Effector CD8-positive, alpha-beta T cell (primary cell): ENCODE results near the gene ADCY9.

ENCODE experiments used
- DNase-seq: peaks from one replicate; lab custom pipeline; 2025; lab: John Stamatoyannopoulos, UW

ADCY9 gene

DNA sequence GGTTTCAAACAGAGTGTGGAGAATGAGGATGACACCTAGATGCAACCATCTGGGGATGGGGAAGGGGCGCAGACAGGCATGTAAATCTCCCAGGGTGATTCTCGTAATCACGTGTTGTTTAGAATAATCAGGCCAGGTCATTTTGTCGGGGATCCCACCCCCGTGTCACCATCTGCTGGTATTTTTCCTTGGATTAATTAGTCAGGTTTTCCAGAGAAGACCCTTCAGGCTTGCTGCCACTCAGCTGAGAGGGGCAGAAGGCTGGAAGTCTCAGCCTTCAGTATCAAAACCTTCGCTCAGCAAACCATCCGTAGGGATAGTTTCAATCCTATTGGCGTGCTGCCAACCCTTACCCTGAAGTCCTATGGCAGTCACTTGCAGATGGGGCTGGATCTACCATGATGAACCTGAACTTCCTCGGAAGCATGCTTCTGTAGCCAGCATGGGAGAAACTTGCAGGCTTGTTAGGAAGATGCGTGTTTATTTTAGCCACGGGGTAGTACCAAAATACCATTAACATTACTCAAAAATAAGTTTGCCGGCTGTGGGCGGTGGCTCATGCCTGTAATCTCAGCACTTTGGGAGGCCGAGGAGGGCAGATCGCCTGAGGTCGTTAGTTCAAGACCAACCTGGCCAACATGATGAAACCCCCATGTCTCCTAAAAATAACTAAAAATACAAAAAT, 7.5 kb upstream of the ADCY9 start:
- no peak for DNase-seq

DNA sequence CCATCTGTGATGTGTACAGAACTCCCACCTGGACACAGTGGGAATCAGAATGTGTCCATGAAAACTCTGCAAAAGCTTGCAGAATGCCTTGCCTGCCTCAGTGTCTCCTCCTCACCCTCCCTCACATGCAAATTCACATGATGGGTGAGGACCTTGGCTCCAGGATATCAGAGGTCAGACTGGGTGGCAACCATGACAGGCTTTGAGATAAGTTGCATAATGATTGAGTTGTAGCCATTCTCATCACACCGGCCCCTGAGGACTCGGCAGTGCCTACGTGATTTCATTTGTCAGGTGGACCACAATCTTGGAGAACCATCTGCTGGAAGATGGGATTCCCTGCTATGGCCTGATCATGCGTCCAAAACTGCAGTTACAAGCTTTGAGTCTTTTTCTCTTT, 3.9 kb upstream of the ADCY9 start:
- no peak for DNase-seq

DNA sequence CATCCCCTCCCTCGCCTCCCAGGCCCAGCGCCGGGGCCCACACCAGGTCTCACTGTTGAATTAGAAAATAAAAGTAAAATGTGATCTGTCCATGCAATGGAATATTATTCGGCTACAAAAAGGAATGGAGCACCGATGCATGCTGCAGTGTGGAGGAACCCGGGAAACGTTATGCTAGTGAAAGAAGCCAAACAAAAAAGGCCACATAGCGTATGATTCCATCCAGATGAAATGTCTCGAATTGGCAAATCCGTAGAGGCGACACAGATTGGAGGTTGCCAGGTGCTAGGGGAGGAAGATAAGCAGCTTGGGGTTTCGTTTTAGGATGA, 972 bp upstream of the ADCY9 start:
- DNase-seq = no peak

DNA sequence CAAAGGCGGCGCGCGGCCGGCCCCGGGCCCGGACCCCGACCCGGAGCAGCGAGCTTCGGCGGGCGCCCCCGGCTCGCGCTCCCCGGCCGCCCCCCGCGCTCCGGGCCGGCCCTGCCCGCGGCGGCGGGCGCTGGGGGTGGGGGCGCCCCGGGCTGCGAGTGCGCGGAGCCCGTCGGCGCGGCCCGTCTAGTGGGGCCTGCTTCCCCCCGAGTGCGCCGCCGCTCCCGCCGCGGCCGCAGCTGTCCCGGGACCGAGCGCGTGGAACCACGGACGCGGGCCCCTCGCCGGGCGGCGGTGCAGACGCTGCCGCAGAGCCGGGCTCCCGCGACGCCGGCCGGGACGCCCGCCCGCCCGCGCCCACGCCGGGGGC, 308 bp downstream of the ADCY9 start:
- no peak for DNase-seq

DNA sequence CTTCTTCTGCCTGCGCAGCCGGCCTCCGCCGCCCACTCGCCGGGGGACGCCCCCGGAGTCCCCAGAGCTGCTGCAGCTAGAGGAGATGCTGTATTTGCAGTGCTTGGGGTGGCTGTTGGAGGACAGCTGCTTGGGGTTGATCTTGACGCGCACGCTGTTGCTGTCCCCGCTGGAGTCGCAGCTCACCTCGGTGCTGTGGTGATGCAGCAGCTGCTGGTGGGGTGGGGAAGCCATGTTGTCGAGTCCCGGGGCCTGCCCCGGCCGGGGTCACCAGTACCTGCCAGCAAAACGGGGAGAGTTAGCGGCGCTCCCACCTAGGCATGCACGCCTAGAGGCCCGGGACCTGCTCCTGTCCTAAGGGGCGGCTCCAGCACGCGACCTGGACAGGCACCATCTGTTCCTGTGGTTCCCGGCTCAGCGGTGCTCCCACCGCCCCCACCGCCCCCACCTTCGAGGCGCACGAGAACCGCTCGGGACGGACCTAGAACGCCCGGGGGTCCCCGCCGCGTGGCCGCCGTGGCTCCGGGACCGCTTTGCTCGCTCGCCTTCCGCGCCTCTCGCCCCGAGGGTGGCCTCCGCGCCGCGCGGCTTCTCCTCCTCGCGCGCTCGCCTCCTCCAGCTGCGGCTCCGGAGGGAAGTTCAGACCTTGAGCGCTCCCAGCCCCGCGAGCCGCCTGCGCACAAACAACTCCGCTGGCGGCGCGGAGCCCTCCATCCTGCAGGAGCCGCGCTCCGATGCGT, 863 bp downstream of the ADCY9 start:
- DNase-seq = peak; percentile 9

DNA sequence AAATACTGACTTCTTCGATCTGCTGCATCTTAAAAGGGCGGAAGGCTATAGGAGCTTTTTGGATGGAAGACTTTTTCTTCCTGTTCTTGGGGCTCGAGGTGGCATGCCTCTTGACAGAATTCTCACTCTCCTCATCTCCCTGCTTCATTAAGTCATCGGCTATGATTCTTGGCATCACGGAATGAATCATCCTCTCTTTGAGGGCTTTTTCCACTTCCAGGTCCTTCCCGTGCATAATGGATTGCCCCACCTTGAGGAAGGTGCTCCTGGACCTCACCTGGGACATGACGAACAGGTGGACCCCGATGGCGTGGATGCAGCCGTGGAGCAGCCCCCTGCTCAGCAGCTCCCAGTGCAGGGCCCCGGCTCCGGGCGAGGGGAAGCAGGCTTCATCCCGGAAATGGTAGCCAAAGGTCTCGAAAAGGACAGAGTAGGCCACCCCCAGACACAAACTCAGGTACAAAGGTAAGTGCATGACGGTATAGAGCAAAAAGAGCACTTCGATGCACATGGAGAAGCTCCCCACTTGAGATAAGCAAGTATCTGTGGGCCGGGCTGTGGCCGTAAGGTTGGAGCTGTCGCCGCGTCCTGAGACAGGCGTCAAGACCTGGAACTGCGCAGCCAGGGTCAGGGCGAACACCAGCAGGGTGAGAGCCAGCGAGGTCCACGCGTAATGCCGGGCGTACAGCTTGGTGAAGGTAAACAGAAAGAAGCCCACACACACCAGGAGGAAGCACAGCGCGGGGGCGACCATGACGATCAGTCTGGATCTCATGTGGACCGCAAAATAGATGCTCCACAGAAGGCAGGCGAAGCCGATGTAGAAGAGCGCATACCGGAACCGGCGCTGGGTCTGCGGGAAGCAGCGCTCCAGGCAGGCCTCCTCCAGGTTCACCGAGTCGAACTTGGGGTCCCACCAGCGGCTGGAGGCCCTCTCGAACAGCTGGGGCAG, 1.7 kb downstream of the ADCY9 start:
- no peak for DNase-seq

DNA sequence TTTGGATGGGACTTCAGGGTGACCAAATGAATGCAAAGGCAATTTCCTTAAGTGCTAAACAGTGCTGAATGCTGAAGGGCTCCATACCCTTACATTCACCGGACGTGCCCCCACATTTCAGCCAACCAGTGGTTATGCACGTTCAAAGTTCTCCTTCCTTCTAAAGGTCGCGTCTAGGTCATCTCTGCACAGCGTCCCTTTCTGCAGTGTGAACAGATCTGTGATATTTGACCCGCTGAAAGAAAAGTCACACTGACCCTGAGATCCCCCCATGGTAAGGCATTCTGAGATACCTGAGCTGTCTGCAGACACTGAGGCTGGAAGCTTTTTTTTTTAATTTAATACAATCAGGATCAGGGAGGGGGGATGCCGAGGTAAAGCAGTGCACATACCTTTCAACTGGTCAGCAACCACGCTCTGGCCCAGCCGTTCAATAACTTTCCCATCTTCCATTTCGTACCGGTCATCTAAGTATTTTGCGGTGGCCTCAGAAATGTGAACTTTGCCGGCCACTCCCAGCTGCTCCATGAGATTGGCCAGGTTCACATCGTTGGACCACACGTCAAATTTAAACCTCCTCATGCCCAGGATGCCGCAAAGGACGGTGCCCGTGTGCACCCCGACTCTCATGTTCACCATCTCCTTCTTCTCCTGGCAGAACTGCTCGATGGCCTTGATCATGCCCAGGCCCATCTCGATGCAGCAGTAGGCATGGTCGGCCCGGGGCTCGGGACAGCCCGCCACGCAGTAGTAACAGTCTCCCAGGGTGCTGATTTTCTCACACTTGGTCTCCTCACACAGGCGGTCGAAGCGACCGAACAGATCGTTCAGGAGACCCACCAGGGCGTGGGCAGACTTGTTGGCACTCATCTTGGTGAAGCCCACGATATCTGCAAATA, 2.6 kb downstream of the ADCY9 start:
- DNase-seq = no peak

DNA sequence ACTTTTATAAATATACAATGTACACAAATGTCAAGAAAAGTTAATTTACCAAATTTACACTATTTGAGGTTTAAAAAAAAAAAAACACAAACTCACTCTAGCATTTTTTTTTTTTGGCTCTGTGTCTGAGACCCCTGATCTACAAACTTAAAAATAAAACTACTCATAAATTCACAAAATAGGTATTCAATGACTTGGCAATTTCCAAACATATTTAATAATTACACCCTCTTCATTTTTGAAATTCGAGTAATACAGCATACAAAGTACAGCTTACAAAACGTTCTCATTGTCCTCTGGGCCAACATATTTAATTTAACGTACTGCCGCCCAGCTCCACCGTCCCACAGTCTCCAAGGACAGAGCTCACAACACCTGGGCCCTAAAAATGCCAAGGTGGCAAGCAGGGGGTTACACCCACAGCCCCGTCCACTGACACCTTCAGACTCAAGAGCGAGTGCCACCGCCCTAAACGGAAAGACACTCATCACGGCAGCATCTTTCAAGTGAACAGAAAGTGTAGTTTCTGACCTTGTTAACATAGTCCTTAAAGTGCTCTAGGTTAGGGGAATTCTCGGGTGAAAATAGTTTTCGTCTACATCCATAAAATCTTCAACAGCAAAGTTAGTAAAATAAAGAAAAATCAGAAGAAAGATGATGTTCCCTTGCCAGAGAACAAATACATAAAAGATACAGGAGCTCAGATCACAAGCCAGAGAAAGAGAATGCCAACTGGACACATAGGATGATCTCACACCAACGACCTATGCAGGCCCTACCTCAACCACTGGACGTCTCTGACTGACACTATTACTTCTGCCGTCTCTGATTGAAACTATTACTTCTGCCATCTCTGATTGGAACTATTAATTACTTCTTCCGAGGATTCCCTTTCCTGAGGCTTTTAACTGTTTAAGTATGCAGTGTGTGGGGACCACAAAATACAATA, 4.2 kb downstream of the ADCY9 start:
- no peak for DNase-seq

DNA sequence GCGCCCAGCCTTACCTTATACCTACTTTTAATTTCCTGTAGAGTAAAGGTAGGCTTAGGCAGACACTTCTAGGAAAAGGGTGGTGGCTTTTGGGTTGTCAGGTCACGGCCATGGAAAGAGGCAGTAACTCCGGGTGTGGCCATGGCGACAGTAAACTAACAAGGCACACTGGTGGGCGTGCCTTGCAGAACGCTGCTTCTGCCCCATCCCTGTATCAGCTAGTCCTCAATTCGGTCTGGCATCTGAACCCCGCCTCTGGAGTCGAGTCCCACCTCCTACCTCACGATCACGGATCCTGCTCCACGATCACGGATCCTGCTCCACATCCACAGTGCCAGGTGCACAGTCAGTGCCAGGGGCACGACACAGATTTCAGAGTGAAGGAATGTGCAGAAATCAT, 5.6 kb downstream of the ADCY9 start:
- no peak for DNase-seq

DNA sequence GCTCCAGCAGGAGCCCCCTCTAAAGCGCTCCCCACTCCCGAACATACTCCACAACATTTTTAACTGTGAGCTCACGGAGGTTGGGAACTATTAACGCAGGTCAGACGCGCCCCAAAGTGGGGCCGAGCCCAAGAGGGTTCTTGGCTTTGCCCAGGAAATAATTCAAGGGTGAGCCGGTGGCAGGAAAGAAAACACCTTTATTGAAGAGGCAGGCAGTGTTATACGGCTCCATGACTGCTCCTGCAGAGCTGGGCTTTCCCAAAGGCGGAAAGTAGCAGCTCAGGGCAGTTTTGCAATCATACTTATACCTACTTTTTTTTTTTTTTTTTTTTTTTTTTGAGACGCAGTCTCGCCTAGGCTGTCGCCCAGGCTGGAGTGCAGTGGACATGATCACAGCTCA, 6.2 kb downstream of the ADCY9 start:
- no peak for DNase-seq

DNA sequence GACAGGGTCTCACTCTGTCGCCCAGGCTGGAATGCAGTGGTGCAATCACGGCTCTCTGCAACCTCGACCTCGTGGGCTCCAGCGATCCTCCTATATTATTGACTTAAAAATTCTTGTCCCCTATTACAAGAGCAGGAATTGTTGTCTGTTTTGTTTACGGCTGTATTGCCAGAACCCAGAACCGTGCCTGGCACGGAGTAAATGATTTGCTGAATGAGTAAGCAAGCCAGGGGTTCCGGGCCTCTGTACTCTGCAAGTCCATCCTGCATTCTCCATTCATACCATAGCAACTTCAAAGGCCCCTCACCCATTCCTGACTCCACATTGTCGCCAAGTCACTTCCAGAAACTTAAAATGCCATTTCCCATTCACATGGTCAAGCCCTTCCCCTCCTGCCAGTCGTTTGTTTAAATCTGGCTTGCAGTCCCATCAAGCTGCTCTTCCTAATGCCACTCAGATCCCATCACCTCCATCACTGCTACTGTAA, 6.9 kb downstream of the ADCY9 start:
- no peak for DNase-seq

DNA sequence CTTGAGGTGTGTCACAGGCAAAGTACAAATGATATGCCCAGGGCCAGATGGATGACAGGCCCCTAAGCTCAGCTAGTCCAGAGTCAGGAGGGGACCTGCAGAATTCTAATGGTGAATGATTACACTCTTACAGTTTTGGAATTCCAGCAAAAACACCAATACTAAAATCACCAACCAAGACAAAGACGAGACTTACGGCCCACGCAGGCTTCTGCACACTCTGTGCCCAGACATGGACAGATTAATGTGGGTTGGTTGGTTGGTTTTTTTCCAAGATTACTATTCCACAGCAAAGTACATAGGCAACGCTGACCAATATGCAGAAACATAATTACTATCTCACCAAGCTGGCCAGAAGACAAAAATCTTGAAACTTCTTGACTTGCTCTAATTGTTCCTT, 9.7 kb downstream of the ADCY9 start:
- no peak for DNase-seq

DNA sequence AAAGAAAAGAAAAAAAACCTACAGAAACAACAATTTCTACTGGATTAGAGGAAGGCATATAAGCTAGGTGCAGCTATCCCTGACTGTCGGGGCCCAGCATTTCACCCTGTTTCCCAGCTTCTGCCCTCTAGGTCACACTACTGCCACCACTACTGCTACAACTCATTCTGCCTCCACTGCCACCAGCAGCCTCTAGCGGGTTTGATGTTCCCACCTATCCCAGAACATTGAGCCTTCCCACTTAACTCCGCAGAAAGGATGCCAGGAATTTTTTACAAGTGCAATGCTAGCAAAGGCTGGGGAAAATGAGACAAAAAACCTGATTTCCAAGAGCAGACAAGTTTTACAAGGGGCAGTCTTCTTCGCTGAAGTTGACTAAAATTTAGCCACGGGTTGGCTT, 10.4 kb downstream of the ADCY9 start:
- DNase-seq = no peak

DNA sequence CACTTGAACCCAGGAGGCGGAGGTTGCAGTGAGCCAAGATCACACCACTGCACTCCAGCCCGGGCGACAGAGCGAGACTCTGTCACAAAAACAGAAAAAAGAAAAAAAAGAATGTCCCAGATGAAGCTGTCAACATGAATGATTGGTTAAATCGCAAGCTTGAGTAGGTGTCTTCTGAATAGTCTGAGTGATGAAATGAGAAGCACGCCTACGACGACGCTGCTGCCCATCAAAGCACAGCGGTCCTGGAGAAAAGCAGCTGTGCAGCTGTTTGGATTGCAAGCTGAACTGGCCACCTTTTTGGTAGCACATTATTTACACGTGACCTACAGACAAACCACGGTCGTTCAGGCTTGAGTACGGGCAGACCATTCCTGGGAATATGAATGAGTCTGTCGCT, 12.5 kb downstream of the ADCY9 start:
- no peak for DNase-seq

DNA sequence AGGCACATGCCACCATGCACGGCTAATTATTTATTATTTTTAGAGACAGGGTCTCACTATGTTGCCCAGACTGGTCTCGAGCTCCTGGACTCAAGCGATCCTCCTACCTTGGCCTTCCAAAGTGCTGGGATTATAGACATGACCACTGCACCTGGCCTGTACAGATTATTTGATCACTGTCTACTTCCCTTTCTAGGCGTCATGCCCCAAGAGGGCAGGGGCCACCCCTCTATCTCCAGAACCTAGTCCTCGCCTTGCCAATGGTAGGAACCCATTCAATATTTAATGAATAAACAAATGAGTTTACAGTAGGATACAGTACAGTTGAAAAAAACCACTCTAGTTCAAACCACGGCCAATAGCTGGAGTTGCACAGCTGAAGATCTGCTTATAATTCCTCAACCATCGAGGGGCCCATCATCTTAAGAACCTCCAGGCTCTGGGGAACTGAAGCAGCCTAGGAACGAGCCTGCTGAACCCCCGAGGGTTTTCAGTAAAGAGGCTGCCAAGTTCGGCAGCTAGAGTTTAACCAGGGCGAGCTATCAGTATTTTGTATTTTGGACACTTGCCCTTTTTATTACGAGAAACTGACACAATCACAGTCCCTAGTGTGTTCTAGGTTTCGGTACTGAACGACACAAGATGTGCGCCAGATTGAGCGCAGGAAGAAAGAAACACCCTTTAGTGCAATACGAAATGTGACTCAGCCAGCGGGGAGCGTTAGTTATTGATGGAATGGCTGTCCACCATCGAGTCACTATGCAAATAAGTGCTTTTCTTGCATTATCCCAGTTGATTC, 14.6 kb downstream of the ADCY9 start:
- no peak for DNase-seq

DNA sequence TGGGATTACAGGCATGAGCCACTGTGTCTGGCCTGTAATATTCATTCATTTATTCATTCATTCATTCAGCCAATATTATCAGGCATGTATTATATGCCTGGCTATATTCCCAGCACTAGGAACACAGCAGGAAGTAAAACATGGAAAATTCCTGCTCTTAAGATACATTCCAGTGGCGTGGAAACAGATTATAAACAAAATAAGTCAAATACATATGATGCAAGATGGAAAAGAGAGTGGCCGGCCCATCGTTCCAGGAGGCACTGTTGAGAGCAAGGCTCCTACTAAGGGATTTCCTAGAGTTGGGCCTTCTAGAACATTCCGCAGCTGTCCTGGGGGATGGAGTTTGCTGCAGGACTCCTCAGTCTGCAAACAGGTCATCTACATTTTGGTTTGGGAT, 17.7 kb downstream of the ADCY9 start:
- DNase-seq = no peak

DNA sequence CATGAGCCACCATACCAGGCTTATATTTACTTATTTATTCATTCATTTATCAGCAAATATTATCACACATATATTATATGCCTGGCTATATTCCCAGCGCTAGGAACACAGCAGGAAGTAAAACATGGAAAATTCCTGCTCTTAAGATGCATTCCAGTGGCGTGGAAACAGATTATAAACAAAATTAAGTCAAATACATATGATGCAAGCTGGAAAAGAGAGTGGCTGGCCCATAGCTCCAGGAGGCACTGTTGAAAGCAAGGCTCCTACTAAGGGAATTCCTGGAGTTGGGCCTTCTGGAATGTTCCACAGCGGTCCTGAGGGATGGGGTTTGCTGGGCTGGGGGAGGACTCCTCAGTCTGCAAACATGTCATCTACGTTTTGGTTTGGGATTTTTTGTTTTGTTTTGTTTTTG, 18.4 kb downstream of the ADCY9 start:
- no peak for DNase-seq

DNA sequence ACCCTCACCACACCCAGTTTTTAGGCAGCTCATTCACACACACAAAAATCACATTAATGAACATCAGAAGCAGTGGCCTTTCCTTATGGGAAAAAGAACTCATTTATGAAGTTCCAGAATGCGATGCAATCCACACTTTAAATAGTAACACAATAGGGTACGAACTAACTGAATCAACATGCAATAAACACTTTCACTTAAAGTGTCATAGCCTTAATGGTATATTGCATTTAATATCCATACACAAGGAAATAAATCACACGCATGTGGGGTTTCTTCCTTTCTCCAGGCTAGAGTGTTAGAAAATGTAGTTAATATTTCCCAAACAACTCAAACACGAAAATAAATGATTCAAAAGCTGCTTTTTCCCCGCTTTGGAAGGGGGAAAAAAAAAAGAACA, 19.7 kb downstream of the ADCY9 start:
- DNase-seq = no peak

DNA sequence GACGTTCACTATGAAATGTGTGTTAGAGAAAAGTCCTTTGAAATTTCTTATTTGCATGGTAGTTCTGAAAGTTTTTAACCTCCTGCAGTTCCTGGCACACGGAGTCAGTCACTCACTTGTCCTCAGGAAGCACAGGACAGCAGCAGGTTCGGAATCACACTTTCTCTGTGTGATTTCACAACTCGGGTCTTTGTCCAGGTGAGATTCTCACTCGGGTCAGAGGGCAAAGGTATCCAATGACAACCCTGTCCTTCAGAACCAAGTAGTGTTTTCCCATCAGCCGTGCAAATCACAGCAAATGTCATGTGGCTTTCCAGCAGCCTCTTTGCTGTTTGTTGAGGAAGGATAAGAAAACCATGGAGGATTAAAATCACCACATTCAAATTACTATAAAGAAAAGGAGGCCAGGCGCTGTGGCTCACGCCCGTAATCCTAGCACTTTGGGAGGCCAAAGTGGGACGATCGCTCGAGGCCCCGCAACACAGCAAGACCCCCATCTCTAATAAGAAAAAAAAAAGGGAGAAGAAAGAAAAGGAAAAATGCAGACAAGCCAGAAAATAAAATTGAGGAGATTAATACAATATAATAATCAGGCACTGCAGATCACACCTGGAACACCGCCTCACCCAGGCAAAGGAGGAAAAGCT, 22.0 kb downstream of the ADCY9 start:
- DNase-seq = no peak
